NT2/D1 (cell line): Measurements from ENCODE around the gene TMEM132A.

Experiments
- YY1 ChIP-seq: IDR thresholded peaks from 2 replicates; pipeline ENCODE4 v1.6.1; 2011; ENCODE audit not compliant: insufficient read length, insufficient read depth
- ZNF274 ChIP-seq: IDR thresholded peaks from 2 replicates; pipeline ENCODE4 v1.6.1; 2011; ENCODE audit warnings: mild to moderate bottlenecking, low read depth, low read length

- TF ChIP-seq YY1 (no peak), ZNF274 (no peak)
Observed at GRCh38 chr11:60939855-60940254, 15.6 kb downstream of the TMEM132A start.
